Omental fat pad (tissue), 4 donors: ENCODE measurements around the gene KDM4D. TPM values are rescaled to one million over a fixed set of nuclear protein-coding genes. Genes with fewer than 3 reads are reported as not detected.

Experiments used
- ATAC-seq: fragments of 150-250 bp; one replicate; pipeline ENCODE4 v1.9.1; 2016; ENCODE audit warnings: mild to moderate bottlenecking, moderate library complexity; ENCODE audit not compliant: low FRiP score
- DNase-seq: peaks from one replicate; pipeline ENCODE4 v3.0.0-alpha.2; 2019; ENCODE audit warnings: low spot score
- CTCF ChIP-seq, 3 donors: fragments of 450-650 bp; IDR thresholded peaks; one replicate each; pipeline ENCODE4 v1.5.1; 2016 to 2017; ENCODE audit warnings: antibody characterized with exemption in 3 of 3, mild to moderate bottlenecking in 3 of 3, moderate library complexity in 2 of 3
- total RNA-seq, 4 donors: library from RNA; depleted of rRNA; stranded (reverse); fragments of >200 nt; gene quantifications; one replicate each; pipeline ENCODE4 v1.1.0, GENCODE V29; 2016

The KDM4D gene
- total RNA-seq, 4 donors from 2014 or later, result 0.24 to 0.93 (median 0.69) TPM

GRCh38 chr11:94972700-94973098, 810 bp upstream of the KDM4D start:
- no peak for DNase-seq
- no peak for TF ChIP-seq CTCF (IDR thresholded peaks at IDR 0.05)
- ATAC-seq, result no peak

- ATAC-seq, result no peak
- TF ChIP-seq CTCF (IDR thresholded peaks at IDR 0.05), result no peak
- no peak for DNase-seq
Observed at GRCh38 chr11:94974178-94974577, 669 bp downstream of the KDM4D start.

- no peak for TF ChIP-seq CTCF (IDR thresholded peaks at IDR 0.05)
- no peak for DNase-seq
- no peak for ATAC-seq
Observed at GRCh38 chr11:94975599-94975998, 2.1 kb downstream of the KDM4D start.

GRCh38 chr11:94987378-94987777, 13.9 kb downstream of the KDM4D start:
- DNase-seq (no peak), ATAC-seq (no peak)
- TF ChIP-seq CTCF (IDR thresholded peaks at IDR 0.05), result no peak

- ATAC-seq, result no peak
- no peak for DNase-seq
- no peak for TF ChIP-seq CTCF (IDR thresholded peaks at IDR 0.05)
Observed at GRCh38 chr11:94988748-94989147, 15.2 kb downstream of the KDM4D start.

GRCh38 chr11:94993400-94993943, 20.0 kb downstream of the KDM4D start:
- DNase-seq (no peak), ATAC-seq (no peak)
- TF ChIP-seq CTCF (IDR thresholded peaks at IDR 0.05), result no peak

GRCh38 chr11:94997437-94997836, 23.9 kb downstream of the KDM4D start:
- DNase-seq (no peak), ATAC-seq (no peak)
- no peak for TF ChIP-seq CTCF (IDR thresholded peaks at IDR 0.05)
